ENCODE results near the gene WARS2. TPM values are rescaled to one million over a fixed set of nuclear protein-coding genes. Genes with fewer than 3 reads are reported as not detected.
A peak's percentile ranks its signal among the peaks of the same experiment; 100 is the strongest.

Gene WARS2
- total RNA-seq, 1 experiment from 2014 or later = 18.1 TPM

- H3K4me1 ChIP-seq (ENCODE audit: insufficient read depth, low read length) = 0 out of 2 replicates have a peak, but pooled peaks cover 7% of the 10 kb centered on the region
- no peaks in the 10 kb centered on the region for H3K79me2 ChIP-seq (ENCODE audit: low read length)
- POLR2A ChIA-PET (ENCODE audit: unreplicated experiment) = no interaction called here
- H3K9ac ChIP-seq (ENCODE audit: low read length) = no peak overlapping the region
- H4K20me1 ChIP-seq (ENCODE audit: low read length) = no peaks in the 10 kb centered on the region
- H3K27me3 ChIP-seq (ENCODE audit: low read length) = no peaks in the 10 kb centered on the region
- no peak overlapping the region for H3K27ac ChIP-seq (ENCODE audit: low read length)
- H2AFZ ChIP-seq (ENCODE audit: low read length) = 0 out of 2 replicates have a peak overlapping the region, but pooled peaks have one; percentile 32
- TF ChIP-seq EZH2phosphoT487 (IDR thresholded peaks at IDR 0.05; ENCODE audit: borderline replicate concordance, low read length) = no peak
- TF ChIP-seq CTCF (conservative IDR thresholded peaks at IDR 0.05; ENCODE audit: low read depth, low read length) = peak; percentile 83
- no peak for TF ChIP-seq EZH2 (IDR thresholded peaks at IDR 0.05; ENCODE audit: low read length, unreplicated experiment)
- ATAC-seq (peak; percentile 57), DNase-seq (peak; percentile 73)
- intact Hi-C loops (cut with micrococcal nuclease) = loop anchor here (5.0 kb wide), 2 partner anchors 181 to 269 kb away; no protein-coding TSS in a partner anchor
- H3K9me2 ChIP-seq (replicated peaks; ENCODE audit: low read length) = no peaks in the 10 kb centered on the region
- no TSS peak for BruUV-seq (replicated peaks)
- CTCF ChIA-PET = interaction anchor here (0.6 to 1.0 kb wide), 5 partner anchors 9 to 857 kb away, joined by 3 to 6 read pairs (median 4); no protein-coding TSS in a partner anchor
- H3K4me3 ChIP-seq (ENCODE audit: low read length) = no peak overlapping the region
- no peaks in the 10 kb centered on the region for H3K36me3 ChIP-seq (ENCODE audit: low read depth, low read length)
- no peaks in the 10 kb centered on the region for H3F3A ChIP-seq (ENCODE audit: low read length, unreplicated experiment)
- H3K4me2 ChIP-seq (ENCODE audit: low read length) = peak overlapping the region; percentile 47
- no peaks in the 10 kb centered on the region for H3K9me3 ChIP-seq (ENCODE audit: low read length)
Measured at GRCh38 chr1:119008483-119009311, 131.8 kb downstream of the WARS2 start.

GRCh38 chr1:119007670-119008482, 132.6 kb downstream of the WARS2 start:
- Histone ChIP-seq H3K36me3 (ENCODE audit: low read depth, low read length) (no peaks in the 10 kb centered on the region), H3K9me2 (replicated peaks; ENCODE audit: low read length) (no peaks in the 10 kb centered on the region), H3K4me2 (ENCODE audit: low read length) (no peak overlapping the region), H3F3A (ENCODE audit: low read length, unreplicated experiment) (no peaks in the 10 kb centered on the region), H4K20me1 (ENCODE audit: low read length) (no peaks in the 10 kb centered on the region), H3K27me3 (ENCODE audit: low read length) (no peaks in the 10 kb centered on the region), H3K27ac (ENCODE audit: low read length) (no peak overlapping the region), H3K4me1 (ENCODE audit: insufficient read depth, low read length) (0 out of 2 replicates have a peak, but pooled peaks cover 7% of the 10 kb centered on the region), H3K9ac (ENCODE audit: low read length) (no peak overlapping the region), H2AFZ (ENCODE audit: low read length) (no peak overlapping the region), H3K79me2 (ENCODE audit: low read length) (no peaks in the 10 kb centered on the region), H3K9me3 (ENCODE audit: low read length) (no peaks in the 10 kb centered on the region), H3K4me3 (ENCODE audit: low read length) (no peak overlapping the region)
- ChIA-PET CTCF (interaction anchor here (0.5 to 1.0 kb wide), 3 partner anchors 267 to 856 kb away, joined by 3 to 4 read pairs (median 4); no protein-coding TSS in a partner anchor), POLR2A (ENCODE audit: unreplicated experiment) (no interaction called here)
- TF ChIP-seq CTCF (conservative IDR thresholded peaks at IDR 0.05; ENCODE audit: low read depth, low read length) = no peak
- no peak for TF ChIP-seq EZH2 (IDR thresholded peaks at IDR 0.05; ENCODE audit: low read length, unreplicated experiment)
- TF ChIP-seq EZH2phosphoT487 (IDR thresholded peaks at IDR 0.05; ENCODE audit: borderline replicate concordance, low read length) = no peak
- ATAC-seq (no peak), DNase-seq (no peak)
- intact Hi-C loops (cut with micrococcal nuclease) = loop anchor here (5.0 kb wide), 2 partner anchors 181 to 269 kb away; no protein-coding TSS in a partner anchor
- BruUV-seq (replicated peaks) = no TSS peak

All from PC-3 (cell line).